HG02623 (cell line): Measurements from ENCODE around the gene GPR180.

ENCODE experiments used
- ATAC-seq: cut with Tn5 transposase; IDR thresholded peaks from one replicate; pipeline ENCODE4 v1.9.1; 2021; ENCODE audit warnings: moderate library complexity; ENCODE audit not compliant: unreplicated experiment

The GPR180 gene

DNA sequence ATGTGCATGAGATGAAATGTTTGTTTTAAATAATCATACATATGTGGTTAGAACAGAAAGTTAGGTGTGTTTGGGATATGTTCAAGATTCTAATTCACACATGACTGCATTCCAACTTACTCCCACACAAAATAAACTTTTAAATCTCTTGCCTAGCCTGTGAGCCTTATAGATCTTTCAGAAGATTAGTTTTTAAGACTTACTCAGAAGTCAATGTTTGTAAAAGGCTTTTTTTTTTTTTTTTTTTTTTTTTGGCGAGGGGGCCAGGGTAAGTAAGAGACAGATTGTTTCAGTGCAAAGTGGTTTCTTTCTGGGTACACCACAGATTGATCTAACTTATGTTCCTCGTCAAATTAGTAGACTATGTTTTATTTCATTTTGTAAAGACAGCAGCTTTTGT is 39.1 kb downstream of the GPR180 start:
- ATAC-seq, result no peak

DNA sequence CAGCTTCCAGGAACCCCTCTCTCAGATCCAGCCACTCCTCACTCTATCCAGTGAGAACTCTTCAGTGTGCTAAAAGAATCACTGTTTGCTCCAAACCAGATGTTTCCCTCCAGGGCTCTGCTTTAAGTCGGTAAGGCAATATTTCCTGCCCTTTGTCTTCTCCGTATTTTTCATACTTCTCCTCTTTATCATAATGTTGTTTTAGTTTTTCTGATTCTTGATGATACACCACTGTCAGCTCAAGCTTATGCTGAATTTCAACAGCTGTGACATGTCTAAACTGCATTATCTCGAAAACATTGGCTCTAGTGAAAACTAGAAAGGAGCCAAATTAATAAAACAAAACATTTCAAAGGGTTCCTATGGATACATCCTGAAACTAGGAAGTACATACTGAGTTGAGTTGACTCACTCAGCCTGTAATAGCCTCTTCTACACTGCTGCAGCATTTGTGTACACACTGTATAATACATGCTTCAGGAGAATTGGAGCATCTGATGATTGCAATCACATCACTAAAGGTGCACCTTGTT is 39.8 kb downstream of the GPR180 start:
- ATAC-seq, result no peak

DNA sequence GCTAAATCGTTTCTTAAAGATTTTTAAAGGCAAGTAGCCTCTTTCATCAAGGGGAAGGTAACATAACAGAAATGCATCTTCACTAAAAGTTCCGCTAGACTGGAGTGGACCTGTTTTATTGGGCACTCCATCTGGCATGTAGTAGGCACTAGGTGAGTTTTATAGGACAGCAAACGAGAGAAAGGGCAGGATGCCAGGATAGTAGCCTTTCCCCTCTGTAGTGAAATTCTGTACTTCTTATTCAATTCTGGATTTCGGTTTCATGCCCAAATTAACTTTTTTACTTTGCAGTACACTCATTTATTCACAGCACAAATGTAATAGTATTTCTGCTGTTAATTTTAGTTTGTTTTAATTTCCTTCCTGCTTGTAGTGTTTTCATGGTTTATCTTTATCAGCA is 45.2 kb downstream of the GPR180 start:
- peak; percentile 71 for ATAC-seq

DNA sequence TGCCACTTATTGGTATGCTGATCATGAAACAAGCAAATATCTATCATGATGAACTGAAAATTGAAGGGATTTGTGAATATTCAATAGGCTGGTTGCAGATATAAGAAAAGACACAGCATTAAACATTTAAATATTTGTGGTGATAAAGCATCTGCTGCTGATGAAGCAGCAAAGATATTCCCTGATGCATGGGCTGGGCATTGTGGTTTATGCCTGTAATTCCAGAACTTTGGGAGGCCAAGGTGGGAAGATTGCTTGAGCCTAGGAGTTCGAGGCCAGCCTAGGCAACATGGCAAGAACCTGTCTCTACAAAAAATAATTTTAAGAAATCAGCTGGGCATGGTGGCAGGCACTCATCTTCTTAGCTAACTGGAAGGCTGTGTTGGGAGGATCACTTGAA is 54.5 kb downstream of the GPR180 start:
- no peak for ATAC-seq

DNA sequence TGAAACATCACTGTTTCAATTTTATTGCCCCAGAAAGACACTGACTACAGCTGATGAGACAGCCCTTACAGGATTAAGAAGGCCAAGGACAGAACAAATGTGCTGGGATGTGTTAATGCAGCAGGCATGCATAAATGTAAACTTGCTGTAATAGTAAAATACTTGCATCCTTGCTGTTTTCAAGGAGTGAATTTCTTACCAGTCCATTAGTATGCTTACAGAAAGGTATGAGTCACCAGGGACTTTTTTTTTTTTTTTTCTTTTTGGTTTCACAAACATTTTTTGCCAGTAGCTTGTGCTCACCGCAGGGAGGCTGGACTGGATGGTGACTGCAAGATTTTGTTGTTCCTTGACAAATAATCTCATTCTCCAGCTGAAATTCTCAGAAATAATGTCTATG is 55.1 kb downstream of the GPR180 start:
- peak; percentile 68 for ATAC-seq

DNA sequence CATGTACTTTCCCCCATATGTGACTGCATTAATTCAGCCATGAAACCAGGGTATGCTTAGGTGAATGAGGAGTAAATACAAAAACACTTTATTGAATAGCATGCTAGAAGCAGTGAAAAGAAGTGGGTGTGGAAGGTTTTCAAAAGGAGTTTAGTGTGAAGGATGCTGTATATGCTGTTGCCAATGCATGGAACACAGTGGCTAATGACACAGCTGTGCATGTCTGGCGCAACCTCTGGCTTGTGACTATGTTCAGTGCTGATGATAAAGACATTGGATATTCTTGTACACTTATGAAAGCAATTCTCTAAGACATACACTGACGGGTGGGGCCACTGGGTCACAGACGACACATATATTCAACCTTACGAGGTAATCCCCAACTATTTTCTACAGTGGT is 55.5 kb downstream of the GPR180 start:
- ATAC-seq, result peak; percentile 18

DNA sequence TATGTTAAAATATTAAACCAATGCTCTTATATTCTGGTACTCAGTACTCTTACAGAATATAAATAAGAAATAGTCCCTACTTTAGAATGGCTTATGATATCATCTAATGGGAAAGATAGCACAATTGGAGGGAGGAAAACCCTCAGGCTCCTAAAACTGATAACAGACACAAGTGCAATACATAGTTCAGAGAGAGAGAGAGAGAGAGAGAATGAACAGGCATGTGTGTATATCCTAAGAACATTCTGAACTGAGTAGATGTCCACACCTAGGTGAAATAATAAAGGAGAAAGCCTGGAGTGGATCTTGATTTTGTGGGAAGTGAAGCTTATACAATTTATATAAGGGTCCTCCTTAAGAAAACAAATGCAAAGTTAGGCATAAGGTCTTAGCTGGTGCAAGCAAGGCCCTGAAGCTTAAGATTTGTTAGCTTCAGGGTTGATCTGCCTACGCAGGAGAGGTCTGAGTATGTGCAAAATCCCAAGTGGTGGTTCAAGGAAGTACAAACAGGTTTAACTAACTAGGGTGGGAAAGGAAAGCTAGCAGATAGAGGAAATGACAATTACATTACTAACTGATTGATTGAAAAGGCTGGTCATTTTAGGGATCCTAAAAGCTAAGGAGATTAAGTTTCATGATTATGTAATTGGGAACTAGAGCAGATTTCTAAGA is 57.4 kb downstream of the GPR180 start:
- no peak for ATAC-seq

DNA sequence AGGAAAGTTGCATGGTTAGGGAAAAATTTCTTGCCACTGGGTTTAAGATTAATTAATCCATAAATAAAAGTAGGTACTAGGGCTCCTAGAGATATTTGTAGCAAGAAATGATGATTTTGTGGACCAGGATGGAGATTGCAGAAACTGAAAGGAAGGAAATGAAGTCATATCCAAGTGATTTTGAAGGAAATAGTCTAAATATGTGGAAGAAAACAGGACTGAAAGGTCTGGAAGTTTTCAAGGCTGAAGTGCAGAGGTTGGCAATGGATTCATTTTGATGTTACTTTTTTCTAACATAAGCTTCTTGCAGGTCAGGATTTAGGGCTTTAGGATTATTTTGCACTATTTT is 57.9 kb downstream of the GPR180 start:
- no peak for ATAC-seq

DNA sequence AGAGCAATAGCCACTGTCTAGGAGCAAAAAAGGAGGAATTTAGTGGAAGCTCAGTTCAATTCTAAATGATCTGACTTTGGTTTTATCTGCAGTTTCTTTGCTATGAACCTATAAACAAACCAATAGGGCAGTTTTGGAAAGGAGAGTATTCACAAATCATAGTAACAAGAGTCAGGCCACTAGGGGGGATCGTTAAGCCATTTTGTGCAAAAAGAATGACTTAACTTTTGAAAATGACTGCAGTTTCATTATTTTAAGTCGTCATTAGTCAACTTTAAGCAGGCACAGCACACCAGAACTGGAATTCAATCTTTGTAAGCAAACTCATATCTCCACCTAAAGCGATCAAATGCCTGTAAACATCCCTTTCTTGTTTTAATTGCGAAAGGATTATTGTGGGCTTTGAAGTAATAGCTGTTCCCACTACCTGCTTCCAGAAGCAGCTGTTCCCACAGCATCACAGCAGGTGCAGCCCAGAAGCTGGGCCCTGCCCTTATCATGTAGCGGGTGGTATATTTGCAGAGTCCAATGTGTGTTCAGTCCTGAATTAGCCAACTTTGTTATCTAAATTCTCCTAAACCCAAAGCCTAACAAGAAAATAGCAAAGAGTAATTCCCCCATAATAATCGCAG is 59.2 kb downstream of the GPR180 start:
- ATAC-seq, result no peak

DNA sequence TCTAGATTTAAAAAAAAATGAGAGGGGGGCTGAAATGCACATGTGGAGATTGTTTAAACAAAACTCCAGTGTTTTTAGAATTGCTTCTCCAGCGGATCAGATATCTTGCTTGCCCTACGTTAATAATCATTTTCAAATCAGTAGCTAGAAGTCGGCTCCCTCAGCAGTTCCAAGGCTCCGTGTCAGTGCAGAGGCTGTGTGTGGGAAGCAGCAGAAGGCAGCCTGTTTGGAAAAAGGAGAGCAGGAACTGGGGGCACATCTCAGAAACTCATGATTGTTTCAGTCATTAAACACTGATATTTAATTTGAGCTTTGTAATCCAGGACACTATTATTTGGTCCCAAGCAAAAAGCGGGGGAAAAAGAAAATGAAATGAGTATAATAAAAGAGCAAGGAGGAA is 59.7 kb downstream of the GPR180 start:
- ATAC-seq, result no peak

DNA sequence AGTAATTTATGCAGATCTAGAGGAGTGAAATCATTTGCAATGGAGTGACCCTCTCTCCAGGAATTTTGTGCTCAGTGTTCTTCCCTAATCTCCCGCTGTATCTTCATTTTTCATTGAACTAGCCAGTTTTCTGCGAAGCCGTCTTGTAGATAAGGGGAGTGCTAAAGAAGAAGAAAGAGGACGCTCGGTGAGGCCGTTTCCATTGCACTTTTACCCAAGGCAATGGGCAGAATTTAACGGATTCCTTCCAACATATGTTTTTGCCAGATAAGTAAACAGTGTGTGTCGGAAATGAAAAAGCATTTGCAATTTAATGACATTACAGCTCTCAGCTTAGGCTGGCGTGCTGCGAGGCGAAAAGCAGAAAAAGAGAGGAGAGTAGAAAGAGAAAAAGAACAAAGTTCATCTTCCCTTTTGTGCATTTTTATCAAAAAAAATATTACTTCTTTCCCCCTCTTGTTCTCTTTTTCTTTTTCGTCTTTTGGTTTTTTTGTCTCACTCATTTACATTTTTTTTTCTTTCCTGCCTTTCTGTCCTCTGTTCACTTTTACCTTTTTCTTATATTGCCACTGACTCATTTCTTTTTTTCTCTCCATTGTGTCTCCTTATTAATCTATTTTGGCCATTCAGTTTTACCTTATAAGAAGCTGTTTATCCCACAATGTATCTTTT is 60.8 kb downstream of the GPR180 start:
- no peak for ATAC-seq

DNA sequence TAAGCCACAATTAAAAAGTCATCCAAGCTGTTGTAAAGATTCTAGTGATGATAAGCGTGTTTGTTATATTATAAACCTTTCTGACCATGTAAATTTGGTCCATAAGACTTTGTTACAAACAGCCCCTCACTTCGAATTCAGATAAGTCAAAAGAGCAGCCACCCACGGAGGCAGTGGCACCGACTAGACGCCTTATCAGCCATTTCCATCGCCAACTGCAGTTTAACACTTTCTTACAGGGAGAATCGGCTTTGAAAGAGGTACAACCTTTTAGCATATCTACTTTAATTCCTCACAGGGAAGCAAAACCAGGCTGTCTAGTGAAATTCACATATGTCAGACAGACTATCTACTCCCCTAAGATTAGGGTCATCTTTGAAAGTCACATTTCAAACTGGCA is 63.2 kb downstream of the GPR180 start:
- no peak for ATAC-seq

DNA sequence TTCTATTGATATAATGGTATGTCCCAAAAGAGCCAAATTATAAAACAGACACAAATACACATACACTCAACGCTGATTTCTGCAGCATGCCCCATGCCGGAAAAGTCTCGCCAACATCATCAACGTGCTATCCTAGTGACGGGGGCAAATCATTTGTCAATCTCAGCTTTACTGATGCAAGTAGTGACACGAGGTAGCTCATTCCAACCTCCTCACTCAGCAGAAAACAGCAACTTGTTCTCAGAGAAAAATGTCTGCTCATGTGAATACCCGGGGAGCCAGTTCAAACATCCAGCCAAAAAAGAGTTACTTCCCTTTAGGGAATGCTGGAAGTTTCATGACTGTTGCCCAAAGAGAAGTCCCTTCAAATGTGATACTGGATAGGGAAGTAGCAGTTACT is 64.4 kb downstream of the GPR180 start:
- no peak for ATAC-seq

DNA sequence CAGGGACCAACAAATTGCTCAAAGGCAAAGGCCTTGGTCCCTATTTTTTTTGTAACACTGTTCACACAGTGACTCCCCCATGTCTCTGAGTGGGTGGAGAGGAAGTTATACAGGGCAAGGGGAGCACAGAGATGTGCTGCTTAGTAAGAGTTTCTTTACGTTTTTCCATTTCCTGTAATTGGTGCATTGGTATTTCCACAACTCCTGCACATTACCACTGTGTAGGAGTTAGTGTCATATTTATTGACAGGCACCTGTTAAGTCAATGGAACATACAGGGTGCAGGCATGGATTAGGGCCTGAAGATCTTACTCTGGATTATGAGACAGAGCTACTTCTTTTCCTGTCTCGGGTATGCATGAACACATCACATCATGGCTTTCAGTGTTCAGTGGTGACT is 65.5 kb downstream of the GPR180 start:
- ATAC-seq, result peak; percentile 70

DNA sequence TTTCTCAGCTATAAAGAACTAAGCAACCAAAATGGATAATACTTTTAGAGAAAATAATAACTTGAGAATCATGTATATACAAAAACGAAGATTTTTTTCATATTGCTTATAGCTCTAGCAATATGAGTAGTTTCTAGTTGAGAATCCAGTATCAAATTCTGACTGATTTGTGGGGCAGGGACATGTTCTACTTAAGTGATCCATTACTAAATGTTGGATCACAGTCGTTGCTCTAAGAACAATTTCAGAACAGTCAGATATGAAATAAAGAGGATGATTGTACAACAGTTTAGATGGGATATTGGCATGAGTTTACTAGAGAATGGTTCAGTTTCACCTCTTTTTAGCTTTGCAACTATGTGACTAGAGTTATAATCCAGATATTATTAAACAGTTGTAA is 70.7 kb downstream of the GPR180 start:
- ATAC-seq, result no peak

DNA sequence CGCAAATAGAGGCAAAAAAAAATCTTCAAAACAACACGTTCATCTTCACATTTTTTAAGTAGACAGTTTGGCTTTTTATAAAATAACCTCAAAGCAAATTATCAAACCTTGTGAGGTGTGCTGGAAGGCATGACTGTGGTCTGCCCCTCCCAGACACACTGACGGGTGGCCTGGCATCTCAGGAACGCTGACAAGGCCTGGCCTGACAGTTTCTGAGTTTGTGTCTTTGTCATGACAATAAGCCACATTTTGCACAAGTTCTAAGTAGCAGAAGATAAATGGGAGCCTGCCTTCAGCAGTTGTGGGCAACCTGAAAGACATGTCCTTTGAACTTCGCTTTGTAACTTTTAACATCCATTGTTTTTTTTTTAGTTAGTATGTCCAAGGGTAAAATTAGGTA is 72.2 kb downstream of the GPR180 start:
- ATAC-seq, result no peak

DNA sequence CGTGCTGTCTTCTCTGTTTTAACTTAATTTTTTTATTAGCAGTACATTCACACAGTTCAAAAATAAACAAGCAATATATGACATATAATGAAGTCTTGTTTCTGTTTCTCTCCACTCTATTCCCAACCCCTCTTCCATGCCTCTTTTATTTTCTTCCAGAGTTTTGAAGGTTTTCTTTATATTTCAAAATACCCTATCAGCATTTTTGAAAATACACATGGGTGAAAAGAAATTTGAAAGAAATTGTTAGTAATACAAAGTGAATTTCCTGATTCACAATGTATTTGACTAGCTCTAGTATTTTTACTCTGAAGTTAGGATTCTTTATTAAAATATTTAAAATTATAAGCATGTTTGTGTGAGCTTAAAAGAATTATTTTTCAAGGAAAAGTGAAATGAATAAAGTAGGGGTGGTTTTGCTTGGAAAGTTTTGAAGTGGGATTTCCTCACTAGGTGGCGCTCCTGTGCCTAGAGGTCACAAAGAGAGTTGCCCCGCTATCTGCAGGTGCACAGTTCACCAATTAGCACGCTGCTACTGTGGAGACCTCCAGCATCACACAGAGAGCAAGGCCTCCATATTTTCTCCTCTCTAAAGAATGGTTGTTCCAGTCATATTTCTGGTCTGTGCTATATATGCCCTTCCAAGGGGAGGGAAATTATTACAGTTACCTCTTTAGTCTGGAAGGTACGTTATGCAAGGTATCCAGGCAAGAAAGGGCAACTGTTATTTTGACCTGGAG is 73.1 kb downstream of the GPR180 start:
- ATAC-seq, result peak; percentile 80

DNA sequence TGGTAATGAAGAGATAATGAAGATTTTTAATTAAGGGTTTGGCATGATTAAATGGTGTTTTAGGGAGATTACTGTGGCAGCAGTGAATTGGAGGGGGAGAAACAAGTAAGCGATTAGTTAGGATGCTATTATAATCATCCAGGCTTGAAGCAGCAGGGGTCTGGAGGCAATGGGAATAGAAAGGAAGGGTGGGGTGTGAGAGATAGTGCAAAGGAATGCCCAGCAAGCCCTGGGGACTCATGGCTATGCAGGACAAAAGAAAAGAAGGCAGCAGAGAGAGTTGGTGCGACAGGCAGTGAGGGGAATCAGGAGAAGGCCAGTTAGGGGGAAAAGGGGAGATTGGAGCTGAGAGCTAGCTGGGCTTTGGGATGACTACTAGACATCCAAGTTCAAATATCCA is 76.1 kb downstream of the GPR180 start:
- no peak for ATAC-seq

DNA sequence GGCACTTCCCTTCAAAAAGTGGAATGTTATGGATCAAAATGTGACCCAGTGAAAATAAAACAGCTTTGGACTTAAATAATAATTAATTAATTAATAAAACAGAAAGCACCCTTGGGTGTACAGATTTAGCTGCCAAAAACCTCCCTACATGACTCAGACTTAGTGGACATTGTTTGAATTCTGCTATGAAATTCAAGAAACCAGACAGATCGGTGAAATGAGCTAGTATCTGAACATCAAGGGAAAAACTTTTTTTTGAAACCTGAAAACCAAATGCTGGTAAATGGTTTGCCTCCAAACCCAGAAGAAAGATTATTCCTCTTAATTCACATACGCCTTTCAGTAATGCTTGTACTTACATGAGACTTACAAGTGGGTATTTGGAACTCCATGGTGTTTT is 77.2 kb downstream of the GPR180 start:
- ATAC-seq, result no peak

DNA sequence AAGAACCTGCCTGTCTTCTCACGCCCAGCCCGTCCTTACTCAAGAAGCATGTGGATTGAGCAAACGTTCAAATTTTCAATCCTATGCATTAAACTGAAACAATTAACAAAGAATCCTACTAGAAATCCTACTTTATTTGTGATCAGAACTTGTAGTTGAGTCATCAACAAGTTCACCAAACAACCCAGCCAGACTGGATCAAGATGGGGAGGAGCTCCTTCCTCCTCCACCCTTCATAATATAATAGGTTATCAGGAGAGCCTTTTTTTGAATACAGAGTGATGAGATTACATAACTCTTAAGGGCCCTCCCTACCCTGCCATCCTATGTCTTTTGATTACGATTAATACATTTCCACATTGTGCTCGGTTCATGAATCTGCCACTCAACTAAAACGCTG is 78.0 kb downstream of the GPR180 start:
- no peak for ATAC-seq

DNA sequence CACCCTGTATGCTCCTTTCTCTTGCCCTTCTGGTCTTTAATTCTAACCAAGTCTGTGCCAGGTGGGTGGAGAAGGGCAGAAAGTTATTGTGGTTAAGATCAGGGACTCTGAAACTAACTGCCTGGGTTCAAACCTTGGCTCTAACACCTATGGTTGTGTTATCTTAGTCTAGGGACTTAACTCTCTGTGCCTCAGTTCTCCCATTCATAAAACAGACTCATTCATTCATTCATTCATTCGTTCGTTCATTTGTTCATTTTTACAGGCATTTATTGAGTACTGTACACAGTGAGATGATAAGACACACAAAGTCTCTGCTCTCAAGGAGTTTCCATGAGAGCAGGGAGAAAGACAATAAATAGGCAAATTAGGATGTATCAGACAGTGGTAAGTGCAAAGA is 80.6 kb downstream of the GPR180 start:
- no peak for ATAC-seq

DNA sequence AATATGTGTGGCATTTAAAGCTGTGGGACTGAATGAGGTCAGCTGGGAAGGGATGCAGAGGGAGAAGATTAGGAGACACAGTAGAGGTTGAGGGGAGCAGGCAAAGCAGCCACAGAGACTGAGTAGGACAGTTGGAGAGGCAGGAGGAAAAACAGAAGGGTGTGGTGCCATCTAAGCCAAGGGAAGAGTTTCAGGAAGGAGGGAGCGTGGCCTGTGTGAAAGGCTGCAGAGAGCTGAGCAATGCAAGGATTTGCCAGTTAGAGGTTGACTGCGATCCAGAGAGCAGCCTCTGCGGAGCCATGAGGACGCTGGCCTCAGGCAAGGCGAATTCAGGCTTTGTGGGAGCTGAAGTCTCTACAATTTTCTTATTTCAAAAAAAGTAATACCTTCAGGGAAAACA is 81.8 kb downstream of the GPR180 start:
- no peak for ATAC-seq
